Muscle layer of duodenum (tissue), 2 donors: Measurements from ENCODE around the gene CHRNB1.

Experiments used
- H3K27ac ChIP-seq: one replicate; pipeline ENCODE4 v1.7.0; 2013; ENCODE audit warnings: mild to moderate bottlenecking, low read length
- H3K27me3 ChIP-seq: one replicate; pipeline ENCODE4 v1.7.0; 2013; ENCODE audit warnings: low read depth, mild to moderate bottlenecking, control low read depth, low read length
- H3K36me3 ChIP-seq, 2 donors: one replicate each; pipeline ENCODE4 v1.7.0; 2013; ENCODE audit warnings: low read length in 2 of 2, control low read depth in 1 of 2, mild to moderate bottlenecking in 1 of 2; ENCODE audit not compliant: insufficient read depth in 2 of 2, control insufficient read depth in 1 of 2
- H3K4me1 ChIP-seq, 2 donors: one replicate each; pipeline ENCODE4 v1.7.0; 2013; ENCODE audit warnings: low read length in 2 of 2, mild to moderate bottlenecking in 2 of 2, control low read depth in 1 of 2, moderate library complexity in 1 of 2; ENCODE audit not compliant: insufficient read depth in 2 of 2, control insufficient read depth in 1 of 2
- H3K4me3 ChIP-seq, 2 donors: one replicate each; pipeline ENCODE4 v1.7.0; 2013; ENCODE audit warnings: low read length in 2 of 2, low read depth in 1 of 2, mild to moderate bottlenecking in 1 of 2
- H3K9me3 ChIP-seq, 2 donors: one replicate each; pipeline ENCODE4 v1.7.0; 2013; ENCODE audit warnings: low read length in 2 of 2, control low read depth in 1 of 2, mild to moderate bottlenecking in 1 of 2; ENCODE audit not compliant: control insufficient read depth in 1 of 2
- donor health status: healthy.

Gene CHRNB1

GRCh38 chr17:7496470-7497183 lies 51.8 kb downstream of the CHRNB1 start:
- Histone ChIP-seq H3K4me1 (peaks cover 0 to 3% of the 10 kb centered on the region in 2 donors), H3K36me3 (peaks cover 51 to 52% of the 10 kb centered on the region in 2 donors), H3K9me3 (no peaks in the 10 kb centered on the region), H3K27ac (no peak overlapping the region), H3K4me3 (no peak overlapping the region), H3K27me3 (no peaks in the 10 kb centered on the region)

- Histone ChIP-seq H3K36me3 (peaks cover 57 to 58% of the 10 kb centered on the region in 2 donors), H3K4me3 (no peak overlapping the region), H3K4me1 (peaks cover 0 to 3% of the 10 kb centered on the region in 2 donors), H3K27ac (no peak overlapping the region), H3K9me3 (no peaks in the 10 kb centered on the region), H3K27me3 (no peaks in the 10 kb centered on the region)
Observed at GRCh38 chr17:7497228-7497627, 52.4 kb downstream of the CHRNB1 start.

- Histone ChIP-seq H3K4me1 (peaks cover 0 to 3% of the 10 kb centered on the region in 2 donors), H3K36me3 (peaks cover 61 to 63% of the 10 kb centered on the region in 2 donors), H3K9me3 (no peaks in the 10 kb centered on the region), H3K27ac (no peak overlapping the region), H3K4me3 (no peak overlapping the region), H3K27me3 (no peaks in the 10 kb centered on the region)
Observed at GRCh38 chr17:7497636-7498035, 52.8 kb downstream of the CHRNB1 start.

GRCh38 chr17:7499161-7499560 lies 54.3 kb downstream of the CHRNB1 start:
- Histone ChIP-seq H3K36me3 (peaks cover 75 to 78% of the 10 kb centered on the region in 2 donors), H3K4me3 (no peak overlapping the region), H3K27ac (no peak overlapping the region), H3K4me1 (no peaks in the 10 kb centered on the region), H3K27me3 (no peaks in the 10 kb centered on the region), H3K9me3 (no peaks in the 10 kb centered on the region)

GRCh38 chr17:7501729-7502128 lies 56.9 kb downstream of the CHRNB1 start:
- no peaks in the 10 kb centered on the region for H3K4me1 ChIP-seq
- no peaks in the 10 kb centered on the region for H3K9me3 ChIP-seq
- peaks cover 71 to 89% of the 10 kb centered on the region in 2 donors for H3K36me3 ChIP-seq
- H3K4me3 ChIP-seq, result no peak overlapping the region
- no peaks in the 10 kb centered on the region for H3K27me3 ChIP-seq
- H3K27ac ChIP-seq, result no peak overlapping the region

GRCh38 chr17:7502171-7502847 lies 57.4 kb downstream of the CHRNB1 start:
- no peaks in the 10 kb centered on the region for H3K27me3 ChIP-seq
- H3K4me1 ChIP-seq, result no peaks in the 10 kb centered on the region
- H3K36me3 ChIP-seq, result peaks cover 66 to 89% of the 10 kb centered on the region in 2 donors
- H3K9me3 ChIP-seq, result no peaks in the 10 kb centered on the region
- no peak overlapping the region for H3K27ac ChIP-seq
- H3K4me3 ChIP-seq, result no peak overlapping the region

- H3K4me3 ChIP-seq, result no peak overlapping the region
- H3K27ac ChIP-seq, result no peak overlapping the region
Observed at GRCh38 chr17:7502987-7503386, 58.1 kb downstream of the CHRNB1 start.

GRCh38 chr17:7503521-7503920 lies 58.7 kb downstream of the CHRNB1 start:
- Histone ChIP-seq H3K4me1 (no peaks in the 10 kb centered on the region), H3K9me3 (no peaks in the 10 kb centered on the region), H3K4me3 (no peak overlapping the region), H3K27me3 (no peaks in the 10 kb centered on the region), H3K27ac (no peak overlapping the region), H3K36me3 (peaks cover 62 to 87% of the 10 kb centered on the region in 2 donors)

More at GRCh38 chr17:7502987-7503386, 58.1 kb downstream of the CHRNB1 start:
- H3K4me1 ChIP-seq, result no peaks in the 10 kb centered on the region
- no peaks in the 10 kb centered on the region for H3K27me3 ChIP-seq
- H3K9me3 ChIP-seq, result no peaks in the 10 kb centered on the region
- peaks cover 61 to 87% of the 10 kb centered on the region in 2 donors for H3K36me3 ChIP-seq
